Right lobe of liver (tissue), 6 donors: ENCODE data around the gene ARHGEF7. TPM values are rescaled to one million over a fixed set of nuclear protein-coding genes. Genes with fewer than 3 reads are reported as not detected.

Source experiments
- ATAC-seq, 4 donors: fragments of 200-7000 bp; cut with Tn5 transposase; one replicate each; pipeline ENCODE4 v1.9.1; 2020; ENCODE audit warnings: mild to moderate bottlenecking in 4 of 4, moderate library complexity in 4 of 4
- DNase-seq, 3 donors: peaks; one replicate each; pipeline ENCODE4 v3.0.0-alpha.2; 2020
- H3K27ac ChIP-seq, 3 donors: fragments of 200-600 bp; one replicate each; pipeline ENCODE4 v1.8.0; 2022
- H3K27me3 ChIP-seq, 2 donors: fragments of 200-600 bp; one replicate each; pipeline ENCODE4 v1.8.0; 2022
- H3K36me3 ChIP-seq, 4 donors: fragments of 200-600 bp; sonication (generic) in 1 of 4; one replicate each; pipeline versions ENCODE4 v1.5.1 to v1.8.0; 2017 to 2022; ENCODE audit warnings: control low read depth in 1 of 4
- H3K4me1 ChIP-seq, 4 donors: fragments of 200-600 bp; sonication (generic) in 1 of 4; one replicate each; pipeline versions ENCODE4 v1.5.1 to v1.8.0; 2017 to 2022; ENCODE audit warnings: control low read depth in 1 of 4
- H3K4me3 ChIP-seq, 3 donors: fragments of 200-600 bp; one replicate each; pipeline ENCODE4 v1.8.0; 2022
- H3K9me3 ChIP-seq, 4 donors: fragments of 200-600 bp; sonication (generic) in 1 of 4; one replicate each; pipeline versions ENCODE4 v1.5.1 to v1.8.0; 2017 to 2022; ENCODE audit warnings: control low read depth in 1 of 4
- CTCF ChIP-seq, 4 donors: fragments of 200-600 bp in 3 of 4; fragments of 450-650 bp in 1 of 4; IDR thresholded peaks; one replicate each; pipeline versions ENCODE4 v1.5.1 to v1.8.0; 2016 to 2022; ENCODE audit warnings: antibody characterized with exemption in 4 of 4, mild to moderate bottlenecking in 2 of 4
- POLR2A ChIP-seq: fragments of 450-650 bp; IDR thresholded peaks from one replicate; pipeline ENCODE4 v1.6.1; 2017; ENCODE audit warnings: antibody characterized with exemption, mild to moderate bottlenecking
- WGBS: methylation state at CpG from one replicate; pipeline ENCODE4 v1.1.6; 2018; ENCODE audit warnings: low coverage, low lambda C conversion rate; ENCODE audit not compliant: insufficient coverage; ENCODE audit errors: missing lambda C conversion rate; 5-methylcytosine and 5-hydroxymethylcytosine counted together
- intact Hi-C, 2 donors: fragments of 100-400 bp; cut with DNase I; formaldehyde crosslinking; loops; one replicate each; pipeline versions ENCODE4 v1.11.2 to v1.14.1; 2022
- total RNA-seq, 6 experiments: library from RNA; depleted of rRNA in 2 of 6; stranded (reverse); fragments of >200 nt in 2 of 6; fragmentation: NEBNext Ultra II Directional in 3 of 6; extraction: Animal tissue kit (Norgen Biotek cat#: 25700) in 3 of 6; gene quantifications; one replicate each; pipeline versions ENCODE4 v1.1.0 to v1.2.4, GENCODE V29; 2016 to 2023
- donor health status: DM: no; HTN: yes; CAD: no.
- donor health status: DM: no; HTN: no; CAD: no.
- donor health status: DM: no; HTN: no; CAD: no.
- donor health status: DM: no; HTN: yes; CAD: no.
- donor health status: DM: no; HTN: yes; CAD: no.

Gene ARHGEF7
- total RNA-seq, 6 experiments from 2014 or later: 22.0 to 40.1 (median 33.8) TPM

- 92% methylated on average over 6 of the region's 6 CpGs for WGBS
- DNase-seq (no peak), ATAC-seq (peak in 1 of 4 donors; percentile 10)
These were observed 110.1 kb downstream of the ARHGEF7 start for GRCh38 chr13:111225166-111225565.

GRCh38 chr13:111225810-111226546 lies 110.9 kb downstream of the ARHGEF7 start:
- ATAC-seq (no peak), DNase-seq (no peak)
- Histone ChIP-seq H3K4me3 (no peak overlapping the region), H3K27ac (no peak overlapping the region), H3K4me1 (peaks cover 0 to 4% (median 0%) of the 10 kb centered on the region in 4 donors), H3K36me3 (peaks cover 0 to 13% (median 0%) of the 10 kb centered on the region in 4 donors), H3K27me3 (no peaks in the 10 kb centered on the region), H3K9me3 (no peaks in the 10 kb centered on the region)
- intact Hi-C loops: loop anchor here in 1 of 2 donors (5.0 kb wide), 1 partner anchor 164 kb away; no protein-coding TSS in a partner anchor
- 85% methylated on average over 7 of the region's 7 CpGs for WGBS
- no peak for TF ChIP-seq POLR2A
- no peak for TF ChIP-seq CTCF (IDR thresholded peaks at IDR 0.05)

More at GRCh38 chr13:111225166-111225565, 110.1 kb downstream of the ARHGEF7 start:
- peaks cover 0 to 13% (median 0%) of the 10 kb centered on the region in 4 donors for H3K36me3 ChIP-seq
- intact Hi-C loops: loop anchor here in 1 of 2 donors (5.0 kb wide), 1 partner anchor 163 kb away; no protein-coding TSS in a partner anchor
- no peak overlapping the region for H3K4me3 ChIP-seq
- peaks cover 0 to 4% (median 0%) of the 10 kb centered on the region in 4 donors for H3K4me1 ChIP-seq
- no peaks in the 10 kb centered on the region for H3K27me3 ChIP-seq
- no peak for TF ChIP-seq CTCF (IDR thresholded peaks at IDR 0.05)
- TF ChIP-seq POLR2A: no peak
- no peak overlapping the region for H3K27ac ChIP-seq
- no peaks in the 10 kb centered on the region for H3K9me3 ChIP-seq

DNA sequence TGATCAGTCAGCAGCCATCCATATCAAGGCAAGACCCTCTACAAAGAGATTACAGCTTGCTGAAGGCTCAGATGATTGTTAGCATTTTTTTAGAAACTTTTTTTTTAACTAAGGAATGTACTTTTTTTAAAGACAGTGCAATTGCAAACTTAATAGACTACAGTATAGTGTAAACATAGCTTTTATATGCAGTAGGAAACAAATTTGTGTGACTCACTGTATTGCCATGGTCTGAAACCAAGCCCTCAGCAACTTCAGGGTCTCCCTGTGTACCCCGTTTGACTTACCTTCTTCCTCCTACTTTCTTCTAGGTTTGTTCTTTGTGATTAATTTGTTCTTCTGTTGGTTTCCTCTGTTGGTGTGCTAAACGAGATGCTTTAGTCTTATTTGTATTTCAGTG lies 112.3 kb downstream of the ARHGEF7 start:
- Histone ChIP-seq H3K36me3 (peaks cover 0 to 13% (median 0%) of the 10 kb centered on the region in 4 donors), H3K4me1 (peaks cover 0 to 4% (median 0%) of the 10 kb centered on the region in 4 donors), H3K27ac (no peak overlapping the region), H3K4me3 (no peak overlapping the region), H3K9me3 (no peaks in the 10 kb centered on the region), H3K27me3 (no peaks in the 10 kb centered on the region)
- 75% methylated on average over 1 of the region's 2 CpGs for WGBS
- no peak for TF ChIP-seq POLR2A
- no peak for TF ChIP-seq CTCF (IDR thresholded peaks at IDR 0.05)
- DNase-seq (no peak), ATAC-seq (no peak)
- intact Hi-C loops: loop anchor here in 1 of 2 donors (5.0 kb wide), 1 partner anchor 165 kb away; no protein-coding TSS in a partner anchor

DNA sequence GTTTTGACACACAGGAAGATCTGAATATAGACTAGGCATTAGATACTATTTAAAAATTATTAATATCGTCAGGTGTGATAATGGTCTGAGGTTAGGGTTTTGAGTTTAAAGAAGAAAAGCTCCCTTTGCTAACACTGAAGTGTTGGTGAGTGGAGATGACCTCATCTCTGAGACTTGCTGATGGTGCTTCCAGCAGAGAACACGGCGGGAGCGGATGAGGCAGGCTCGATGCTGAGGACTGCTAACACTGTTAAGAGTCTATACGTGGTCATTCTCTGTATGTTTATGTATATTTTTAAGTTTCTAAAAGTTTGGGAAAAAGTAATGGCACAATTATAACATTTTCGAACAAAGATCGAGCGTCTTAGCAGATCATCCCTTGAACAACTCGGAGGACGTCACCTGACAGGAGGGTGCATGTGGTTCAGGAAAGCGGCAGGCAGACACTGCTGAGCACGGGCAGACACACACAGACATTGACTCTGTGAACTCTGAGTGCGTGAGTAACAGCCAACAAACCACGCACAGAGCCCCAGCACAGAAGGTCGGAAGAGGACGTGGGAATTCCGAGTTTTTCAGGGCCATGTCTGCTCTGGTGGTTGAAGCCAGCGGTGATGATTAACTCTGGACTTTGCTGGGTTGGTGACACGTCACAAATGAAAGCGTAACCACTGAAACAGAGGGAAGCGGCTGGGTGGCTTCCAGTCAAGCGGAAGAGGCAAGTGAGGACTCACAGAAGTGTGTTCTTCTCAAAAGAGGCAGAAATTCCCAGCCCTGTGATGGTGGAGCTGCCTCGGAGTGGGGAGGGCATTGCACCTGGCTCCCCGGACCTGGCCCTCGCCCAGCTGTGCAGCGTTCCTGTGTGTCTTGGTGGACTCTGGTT lies 113.4 kb downstream of the ARHGEF7 start:
- 89% methylated on average over 18 of the region's 27 CpGs for WGBS
- no peak overlapping the region for H3K27ac ChIP-seq
- H3K27me3 ChIP-seq: no peaks in the 10 kb centered on the region
- peak in 1 of 4 donors; percentile 38 for ATAC-seq
- no peak overlapping the region for H3K4me3 ChIP-seq
- H3K4me1 ChIP-seq: peaks cover 0 to 2% (median 0%) of the 10 kb centered on the region in 4 donors
- H3K9me3 ChIP-seq: no peaks in the 10 kb centered on the region
- intact Hi-C loops: loop anchor here in 1 of 2 donors (5.0 kb wide), 1 partner anchor 166 kb away; no protein-coding TSS in a partner anchor
- DNase-seq: no peak
- peaks cover 0 to 13% (median 0%) of the 10 kb centered on the region in 4 donors for H3K36me3 ChIP-seq
- no peak for TF ChIP-seq POLR2A
- TF ChIP-seq CTCF (IDR thresholded peaks at IDR 0.05): no peak
